A204.1 (cell line): ENCODE data around the gene LMX1B.
"Not testable (repeated sequence)": the region's sequence is repeated elsewhere in the genome, so short reads cannot be mapped to it uniquely, and the experiment has no call there.

ENCODE experiments used
- FAIRE-seq: peaks from 2 replicates; lab custom pipeline; 2012; peaks lifted over from hg19 to GRCh38; lab: Jason Lieb, UNC

LMX1B gene

GRCh38 chr9:126635061-126635460 lies 21.3 kb downstream of the LMX1B start:
- no peak for FAIRE-seq

- FAIRE-seq = no peak
These were observed 22.1 kb downstream of the LMX1B start for GRCh38 chr9:126635661-126636439.

GRCh38 chr9:126636983-126637798 lies 23.5 kb downstream of the LMX1B start:
- FAIRE-seq = no peak

- no peak for FAIRE-seq
These were observed 24.9 kb downstream of the LMX1B start for GRCh38 chr9:126638571-126639132.

GRCh38 chr9:126639318-126640000 lies 25.7 kb downstream of the LMX1B start:
- no peak for FAIRE-seq

DNA sequence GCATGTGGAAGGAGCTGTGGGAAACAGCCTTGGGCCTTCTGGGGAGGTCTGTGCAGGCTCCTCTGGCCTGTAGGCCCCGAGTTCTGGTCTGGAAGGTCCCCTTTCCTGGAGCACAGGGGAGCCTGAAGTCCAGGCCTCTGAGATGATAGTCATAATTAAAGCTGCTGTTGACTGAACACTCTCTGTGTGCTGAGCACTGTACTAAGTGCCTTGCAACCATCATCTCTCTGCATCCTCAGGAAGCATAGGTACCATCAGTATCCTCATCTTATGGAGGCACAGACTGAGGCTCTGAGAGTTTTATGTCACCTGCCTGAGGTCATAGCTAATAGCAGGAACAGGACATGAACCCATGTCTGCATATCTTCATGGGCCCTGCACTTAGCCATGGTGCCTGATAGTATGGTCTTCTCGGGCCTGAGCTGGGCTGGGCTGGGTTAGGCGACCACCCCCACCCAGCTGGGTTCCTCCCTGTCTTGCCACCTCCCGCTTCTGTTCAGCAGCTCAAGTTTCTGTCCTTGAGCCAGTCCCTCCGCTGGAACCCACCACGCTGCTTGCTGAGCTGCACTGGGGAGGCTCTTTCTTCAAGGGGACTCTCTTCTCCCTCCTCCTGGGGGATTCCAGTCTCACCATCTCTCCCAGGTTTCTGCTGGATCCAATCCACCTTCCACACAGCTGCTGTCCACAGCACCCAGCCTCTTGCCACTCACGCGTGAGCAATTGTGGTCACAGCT lies 27.6 kb downstream of the LMX1B start:
- no peak for FAIRE-seq

GRCh38 chr9:126642010-126642744 lies 28.4 kb downstream of the LMX1B start:
- FAIRE-seq = no peak

DNA sequence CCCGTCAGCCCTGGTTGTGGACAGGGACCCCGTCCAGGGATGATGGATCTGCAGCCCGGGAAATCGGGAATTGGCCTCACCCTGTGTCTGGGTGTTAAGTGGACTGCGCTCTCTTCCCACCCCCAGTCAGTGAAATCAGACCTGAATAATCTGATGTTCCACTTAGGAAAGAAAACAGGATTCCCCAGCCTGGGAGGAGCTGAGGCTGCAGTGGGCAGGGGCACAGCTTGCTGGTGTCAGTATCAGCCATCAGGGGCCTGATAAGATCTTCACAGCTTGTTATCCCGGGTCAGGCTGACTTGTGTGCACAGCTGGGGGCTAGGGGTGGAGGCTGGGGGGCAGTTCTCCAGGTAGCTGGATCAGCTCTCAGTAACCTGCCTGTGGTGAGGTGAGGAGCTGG lies 29.1 kb downstream of the LMX1B start:
- no peak for FAIRE-seq

- no peak for FAIRE-seq
These were observed 30.3 kb downstream of the LMX1B start for GRCh38 chr9:126643945-126644527.

DNA sequence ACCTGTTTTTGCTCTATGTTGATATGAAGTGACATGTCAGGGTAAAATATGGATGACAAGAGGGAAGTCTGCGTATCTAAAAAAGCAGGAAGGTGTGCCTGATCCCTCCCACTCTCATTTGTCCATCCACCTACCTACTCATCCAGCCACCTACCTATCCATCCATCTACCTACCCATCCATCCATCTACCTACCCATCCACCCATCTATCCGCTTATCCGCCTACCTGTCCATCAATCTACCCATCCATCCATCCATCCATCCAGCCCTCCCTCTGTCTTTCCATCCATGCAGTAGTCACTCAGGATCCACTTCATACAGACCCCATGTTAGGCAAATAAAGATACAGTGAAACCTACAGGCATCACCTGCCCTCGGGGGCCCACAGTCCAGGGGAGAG lies 32.4 kb downstream of the LMX1B start:
- FAIRE-seq = no peak

DNA sequence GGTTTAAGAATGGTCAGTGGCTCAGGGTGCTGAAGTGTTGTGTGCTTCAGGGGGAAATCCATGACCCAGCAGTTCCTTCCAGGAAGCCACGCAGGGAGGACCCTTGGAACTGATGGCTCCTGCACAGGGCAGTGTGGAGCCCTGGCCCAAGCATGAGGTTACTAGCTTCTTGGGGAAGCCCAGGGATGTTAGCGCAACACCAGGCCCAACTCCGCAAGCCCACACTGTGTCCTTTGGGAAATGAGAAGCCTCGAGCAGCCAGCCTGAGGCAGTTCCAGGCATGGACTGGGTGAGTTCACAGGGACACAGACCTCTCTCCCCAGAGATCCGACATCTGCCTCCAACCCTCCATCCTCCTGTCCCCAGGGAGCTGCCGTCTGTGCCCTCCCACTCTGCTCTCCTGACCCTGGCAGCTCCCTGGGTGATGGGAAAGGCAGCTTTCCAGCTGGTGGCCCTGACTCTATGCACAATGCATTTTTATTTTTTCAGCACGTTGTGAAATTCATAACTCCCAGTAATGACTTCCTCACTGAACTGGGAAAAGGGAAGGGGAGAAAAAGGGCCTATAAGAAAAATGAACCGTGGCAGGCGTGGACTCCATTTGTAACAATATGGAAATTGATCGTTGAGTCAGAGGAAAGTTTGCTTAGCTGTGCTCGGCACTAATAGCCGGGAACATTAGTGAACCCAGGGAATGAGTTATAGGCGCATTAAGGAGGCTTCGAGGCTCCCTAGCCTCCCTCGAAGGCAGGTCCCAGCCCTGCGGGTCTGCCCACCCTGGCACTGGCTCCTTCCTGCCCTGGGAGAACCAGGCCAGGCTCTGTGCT lies 34.1 kb downstream of the LMX1B start:
- FAIRE-seq = no peak

DNA sequence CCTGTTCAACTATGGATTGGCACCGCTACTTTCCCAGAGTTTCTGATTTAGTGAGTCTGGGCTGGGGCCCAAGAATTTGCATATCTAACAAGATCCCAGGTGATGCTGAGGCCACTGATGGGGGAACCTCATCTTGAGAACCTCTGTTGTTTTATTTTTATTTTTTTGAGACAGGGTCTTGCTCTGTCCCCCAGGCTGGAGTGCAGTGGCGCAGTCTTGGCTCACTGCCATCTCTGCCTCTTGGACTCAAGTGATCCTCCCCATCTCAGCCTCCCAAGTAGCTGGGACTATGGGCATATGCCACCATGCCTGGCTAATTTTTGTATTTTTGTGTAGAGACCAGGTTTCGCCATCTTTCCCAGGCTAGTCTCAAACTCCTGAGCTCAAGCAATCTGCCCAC lies 35.7 kb downstream of the LMX1B start:
- no peak for FAIRE-seq

DNA sequence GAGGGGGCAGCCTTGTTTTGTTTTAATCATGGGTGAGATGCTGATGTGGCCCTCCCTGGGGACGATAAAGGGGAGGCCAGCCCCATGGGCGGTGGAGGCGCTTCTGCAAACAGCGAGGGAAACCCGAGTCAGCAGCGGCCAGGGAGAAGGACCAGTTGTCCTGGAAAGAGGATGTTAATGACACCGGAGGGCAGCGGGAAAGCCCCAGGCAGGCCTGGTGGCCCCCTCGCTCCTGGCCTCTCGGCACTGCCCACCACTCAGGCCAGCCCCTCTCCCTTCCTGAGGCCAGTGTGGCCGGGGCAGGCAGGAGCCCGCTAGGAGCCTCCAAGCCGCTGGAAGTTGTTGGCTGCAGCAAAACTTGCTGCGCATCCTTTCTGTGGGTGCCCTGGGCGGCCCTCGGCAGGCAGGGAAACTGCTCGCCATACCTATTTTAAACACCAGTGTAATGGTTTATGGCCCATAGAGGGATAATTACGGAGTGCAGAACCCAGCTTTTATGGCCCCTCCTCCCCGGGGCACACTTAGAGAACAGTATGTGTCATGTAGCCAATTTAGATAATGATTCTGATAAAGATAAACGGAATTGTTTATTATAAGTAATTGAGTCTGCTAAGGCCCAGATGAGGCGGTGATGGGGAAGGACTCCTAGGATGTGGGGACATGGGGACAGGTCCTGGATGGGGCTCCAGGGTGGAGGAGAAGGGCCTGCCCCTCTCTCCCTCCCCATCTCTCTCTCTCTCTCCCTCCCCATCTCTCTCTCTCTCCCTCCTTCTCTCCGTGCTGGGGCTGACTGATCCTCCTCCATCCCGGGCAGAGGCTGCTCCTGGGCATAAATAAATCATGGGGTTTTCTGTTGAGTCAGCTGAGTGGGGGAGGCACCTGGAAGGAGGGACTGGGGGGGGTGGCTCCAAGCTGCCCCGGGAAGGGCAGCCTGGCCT lies 36.9 kb downstream of the LMX1B start:
- FAIRE-seq = no peak

- FAIRE-seq = no peak
These were observed 38.4 kb downstream of the LMX1B start for GRCh38 chr9:126652140-126652582.

DNA sequence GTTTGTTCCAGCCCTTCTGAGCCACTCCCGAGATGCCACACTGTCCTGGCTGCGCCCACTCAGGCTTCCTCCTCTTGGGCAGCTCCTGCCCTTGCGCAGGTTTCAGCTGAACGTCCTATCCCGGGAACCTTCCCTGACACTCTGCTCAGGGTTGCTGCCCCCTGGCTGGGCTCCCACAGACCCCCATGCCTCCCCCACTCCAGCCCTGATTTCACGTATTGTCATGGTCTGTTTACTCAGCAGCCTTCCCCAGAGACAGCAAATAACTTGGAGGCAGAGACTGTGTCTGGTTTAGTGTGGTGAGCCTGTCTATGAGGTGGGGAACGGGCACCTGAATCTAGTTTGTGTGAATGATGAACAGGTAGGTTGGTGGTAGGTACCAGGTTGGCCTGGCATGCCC lies 40.4 kb downstream of the LMX1B start:
- FAIRE-seq = no peak

DNA sequence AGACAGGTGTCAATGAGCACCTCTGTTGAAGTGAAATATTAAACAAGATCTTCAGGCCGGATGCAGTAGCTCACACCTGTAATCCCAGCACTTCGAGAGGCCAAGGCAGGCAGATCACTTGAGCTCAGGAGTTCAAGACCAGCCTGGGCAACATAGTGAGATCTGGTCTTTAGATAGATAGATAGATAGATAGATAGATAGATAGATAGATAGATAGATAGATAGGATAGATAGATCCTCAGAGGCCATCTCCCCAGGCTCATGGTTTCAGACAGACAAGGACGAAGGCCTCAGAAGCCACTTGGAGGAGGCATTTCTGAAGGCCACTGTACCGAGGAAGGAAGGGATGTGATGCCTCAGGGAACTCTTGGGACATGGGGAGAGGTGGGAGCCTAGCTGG lies 42.5 kb downstream of the LMX1B start:
- FAIRE-seq = not testable (repeated sequence)

GRCh38 chr9:126658201-126658825 lies 44.6 kb downstream of the LMX1B start:
- no peak for FAIRE-seq

GRCh38 chr9:126658956-126659555 lies 45.3 kb downstream of the LMX1B start:
- no peak for FAIRE-seq
